Retinal pigment epithelial cell (primary cell): ENCODE measurements around the gene PSMC1.
"Not testable (repeated sequence)": the region's sequence is repeated elsewhere in the genome, so short reads cannot be mapped to it uniquely, and the experiment has no call there.

Experiments
- DNase-seq: peaks from one replicate; pipeline ENCODE4 v3.0.0-alpha.2; 2010; ENCODE audit warnings: low read depth
- H3K4me3 ChIP-seq: 2 replicates; pipeline ENCODE4 v1.5.1; 2011; ENCODE audit warnings: mild to moderate bottlenecking, low read length, control low read depth, moderate library complexity
- TF ChIP-seq, protein P1 (sequence below): conservative IDR thresholded peaks from 2 replicates; pipeline ENCODE4 v1.5.1; 2011; ENCODE audit warnings: low read depth, low read length, control low read depth, inconsistent platforms

PSMC1 gene

DNA sequence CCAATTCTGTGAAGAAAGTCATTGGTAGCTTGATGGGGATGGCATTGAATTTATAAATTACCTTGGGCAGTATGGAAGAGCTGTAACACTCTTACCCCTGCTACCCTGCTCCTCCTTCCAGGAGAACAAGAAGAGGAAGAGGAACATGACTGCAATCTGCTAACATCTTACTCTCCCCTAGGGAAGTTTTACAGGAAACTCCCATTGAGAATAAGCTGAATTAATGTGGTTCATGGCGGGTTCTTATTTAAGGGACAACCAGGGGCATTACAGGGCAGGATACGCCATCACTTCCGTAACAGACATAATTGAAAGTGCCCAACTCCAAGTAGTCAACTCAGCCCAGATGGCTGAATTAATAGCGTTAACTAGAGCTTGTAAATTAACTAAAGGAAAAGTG is 9.4 kb upstream of the PSMC1 start:
- H3K4me3 ChIP-seq = no peak overlapping the region
- TF ChIP-seq, protein P1, sequence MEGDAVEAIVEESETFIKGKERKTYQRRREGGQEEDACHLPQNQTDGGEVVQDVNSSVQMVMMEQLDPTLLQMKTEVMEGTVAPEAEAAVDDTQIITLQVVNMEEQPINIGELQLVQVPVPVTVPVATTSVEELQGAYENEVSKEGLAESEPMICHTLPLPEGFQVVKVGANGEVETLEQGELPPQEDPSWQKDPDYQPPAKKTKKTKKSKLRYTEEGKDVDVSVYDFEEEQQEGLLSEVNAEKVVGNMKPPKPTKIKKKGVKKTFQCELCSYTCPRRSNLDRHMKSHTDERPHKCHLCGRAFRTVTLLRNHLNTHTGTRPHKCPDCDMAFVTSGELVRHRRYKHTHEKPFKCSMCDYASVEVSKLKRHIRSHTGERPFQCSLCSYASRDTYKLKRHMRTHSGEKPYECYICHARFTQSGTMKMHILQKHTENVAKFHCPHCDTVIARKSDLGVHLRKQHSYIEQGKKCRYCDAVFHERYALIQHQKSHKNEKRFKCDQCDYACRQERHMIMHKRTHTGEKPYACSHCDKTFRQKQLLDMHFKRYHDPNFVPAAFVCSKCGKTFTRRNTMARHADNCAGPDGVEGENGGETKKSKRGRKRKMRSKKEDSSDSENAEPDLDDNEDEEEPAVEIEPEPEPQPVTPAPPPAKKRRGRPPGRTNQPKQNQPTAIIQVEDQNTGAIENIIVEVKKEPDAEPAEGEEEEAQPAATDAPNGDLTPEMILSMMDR = no peak
- DNase-seq = no peak

DNA sequence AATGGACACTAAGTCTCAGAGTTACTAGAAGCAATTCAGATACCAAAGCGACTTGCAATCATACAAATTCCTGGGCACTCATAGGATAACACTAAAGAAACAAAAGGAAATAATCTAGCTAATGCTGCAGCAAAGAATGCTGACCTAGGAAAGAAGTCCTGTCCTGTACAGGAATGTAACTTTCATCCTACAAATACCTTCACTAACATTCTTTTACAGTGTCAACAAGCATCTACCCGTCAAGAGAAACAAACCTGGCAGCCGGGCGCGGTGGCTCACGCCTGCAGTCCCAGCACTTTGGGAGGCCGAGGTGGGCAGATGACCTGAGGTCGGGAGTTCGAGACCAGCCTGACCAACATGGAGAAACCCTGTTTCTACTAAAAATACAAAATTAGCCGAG is 8.9 kb upstream of the PSMC1 start:
- not testable (repeated sequence) for DNase-seq, H3K4me3 ChIP-seq

DNA sequence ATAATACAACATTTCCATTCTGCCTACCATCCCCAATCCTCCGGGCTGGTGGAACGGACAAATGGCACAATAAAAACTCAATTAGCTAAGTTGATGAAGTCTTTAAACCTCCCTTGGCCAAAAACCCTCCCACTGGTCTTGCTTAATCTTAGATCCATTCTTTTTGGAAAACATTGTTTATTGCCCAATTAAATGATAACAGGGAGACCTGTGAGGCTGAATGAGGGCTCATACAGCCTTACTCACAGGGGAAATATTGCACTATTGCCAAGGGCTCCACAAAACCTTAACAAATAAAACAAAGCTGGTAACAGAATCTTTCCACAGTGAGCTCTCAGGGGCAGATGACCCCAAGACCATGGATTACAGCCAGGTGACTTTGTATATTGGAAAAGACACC is 7.8 kb upstream of the PSMC1 start:
- TF ChIP-seq, protein P1 = no peak
- H3K4me3 ChIP-seq = no peak overlapping the region
- DNase-seq = no peak

DNA sequence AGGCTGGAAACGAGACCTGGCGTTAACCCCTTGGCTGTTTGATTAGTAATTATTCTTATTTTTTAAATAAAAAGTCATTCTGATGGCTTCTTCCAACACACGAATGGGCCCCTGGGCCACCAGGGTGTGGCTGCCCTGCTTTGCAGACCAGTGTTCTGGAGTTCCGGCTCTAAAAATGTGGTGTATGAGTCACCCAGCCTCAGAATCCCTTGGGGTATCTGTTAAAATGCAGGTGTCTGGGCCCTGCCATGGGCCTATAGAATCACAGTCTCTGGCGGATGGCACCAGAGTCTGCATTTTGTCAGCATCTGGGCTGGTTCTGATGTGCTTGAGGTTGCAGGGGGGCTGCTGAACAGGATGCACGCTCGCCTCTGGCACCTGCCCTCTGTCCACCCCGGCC is 2.5 kb upstream of the PSMC1 start:
- H3K4me3 ChIP-seq = no peak overlapping the region
- no peak for DNase-seq
- TF ChIP-seq, protein P1 = no peak

DNA sequence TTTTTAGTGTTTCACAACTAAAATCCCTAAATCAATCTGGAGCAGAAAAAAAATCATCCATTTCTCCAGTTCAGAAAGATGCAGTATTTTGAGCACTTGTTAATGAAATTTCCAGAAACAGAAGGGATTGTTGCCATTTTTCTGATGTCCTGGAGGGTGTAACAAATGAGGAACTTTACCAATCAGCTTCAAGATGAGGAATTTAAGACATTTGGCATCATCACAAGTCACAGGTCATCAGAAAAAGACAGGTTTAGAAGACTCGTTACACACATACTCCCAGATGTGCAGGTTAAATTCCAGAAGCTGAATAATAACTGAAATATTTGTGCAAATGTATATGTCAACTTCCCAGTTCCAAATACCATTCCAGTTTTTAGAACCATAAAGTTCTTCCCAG is 482 bp upstream of the PSMC1 start:
- no peak for DNase-seq
- TF ChIP-seq, protein P1 = no peak
- peak overlapping the region; percentile 95 for H3K4me3 ChIP-seq

DNA sequence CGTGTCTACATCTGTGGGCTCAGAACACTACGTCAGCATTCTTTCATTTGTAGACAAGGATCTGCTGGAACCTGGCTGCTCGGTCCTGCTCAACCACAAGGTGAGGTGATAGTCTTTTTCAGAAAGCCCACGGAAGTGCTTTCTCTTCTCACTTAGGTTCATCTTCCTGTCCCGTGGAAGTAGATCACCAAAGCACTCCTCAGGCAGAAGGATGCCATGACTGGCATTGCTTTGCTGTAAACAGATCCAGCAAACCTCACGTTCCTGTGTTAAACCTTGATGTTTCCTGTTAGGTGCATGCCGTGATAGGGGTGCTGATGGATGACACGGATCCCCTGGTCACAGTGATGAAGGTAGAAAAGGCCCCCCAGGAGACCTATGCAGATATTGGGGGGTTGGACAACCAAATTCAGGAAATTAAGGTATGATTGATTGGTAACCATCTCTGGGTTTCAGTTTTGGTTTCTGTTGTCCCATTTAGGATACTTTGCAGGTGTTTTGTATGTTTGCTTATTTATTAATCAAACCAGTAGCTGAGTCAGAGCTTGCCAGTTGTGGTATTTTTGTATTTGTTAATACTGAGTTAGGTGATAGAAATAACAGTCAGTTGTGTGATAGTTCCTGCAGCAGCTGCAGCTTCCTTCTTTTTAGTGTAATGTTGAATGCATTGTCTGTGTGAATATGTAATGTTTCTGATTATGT is 7.5 kb downstream of the PSMC1 start:
- DNase-seq = no peak
- TF ChIP-seq, protein P1 = no peak
- H3K4me3 ChIP-seq = no peak overlapping the region

DNA sequence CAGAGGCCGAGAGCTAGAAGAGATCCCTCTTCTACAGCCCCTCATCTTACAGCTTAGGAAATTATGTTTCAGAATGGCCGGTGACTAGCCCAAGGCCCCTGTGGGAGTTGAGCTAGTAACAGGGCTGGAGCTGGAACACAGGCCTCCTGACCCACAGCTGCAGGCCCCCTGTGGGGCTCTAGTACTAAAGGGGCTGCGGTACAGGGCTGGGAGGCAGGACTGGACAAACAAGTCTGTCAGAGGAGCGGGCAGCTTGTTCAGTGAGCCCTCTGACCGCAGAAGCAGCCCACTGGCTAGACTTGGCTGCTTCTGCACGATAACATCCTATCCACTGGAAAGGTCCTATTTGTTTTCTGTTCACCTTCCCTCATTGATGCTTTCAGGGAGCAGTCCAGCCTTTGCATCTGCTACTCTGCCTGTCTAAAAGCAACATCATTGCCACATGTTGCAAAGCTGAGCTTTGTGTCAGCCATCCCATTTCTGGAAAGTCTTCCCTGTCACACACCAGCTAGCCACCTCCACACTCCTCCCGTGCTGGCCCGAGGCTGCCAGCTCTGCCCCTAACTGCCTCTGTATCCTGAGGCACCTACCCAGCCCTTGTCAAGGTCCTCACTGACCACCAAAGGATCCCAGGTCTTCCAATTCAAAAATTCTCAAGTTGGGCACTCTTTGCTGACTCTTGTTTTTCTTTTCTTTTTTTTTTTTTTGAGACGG is 10.2 kb downstream of the PSMC1 start:
- TF ChIP-seq, protein P1 = no peak
- no peak for DNase-seq
- H3K4me3 ChIP-seq = no peak overlapping the region
